Myometrial cell (primary cell): ENCODE results near the gene HCAR3. TPM values are rescaled to one million over a fixed set of nuclear protein-coding genes. Genes with fewer than 3 reads are reported as not detected.

ENCODE experiments used
- total RNA-seq: library from RNA; depleted of rRNA; stranded (reverse); fragments of >200 nt; gene quantifications from 2 replicates; pipeline ENCODE4 v1.2.3, GENCODE V29; 2015

HCAR3 gene
- total RNA-seq = not detected in 2 replicates

DNA sequence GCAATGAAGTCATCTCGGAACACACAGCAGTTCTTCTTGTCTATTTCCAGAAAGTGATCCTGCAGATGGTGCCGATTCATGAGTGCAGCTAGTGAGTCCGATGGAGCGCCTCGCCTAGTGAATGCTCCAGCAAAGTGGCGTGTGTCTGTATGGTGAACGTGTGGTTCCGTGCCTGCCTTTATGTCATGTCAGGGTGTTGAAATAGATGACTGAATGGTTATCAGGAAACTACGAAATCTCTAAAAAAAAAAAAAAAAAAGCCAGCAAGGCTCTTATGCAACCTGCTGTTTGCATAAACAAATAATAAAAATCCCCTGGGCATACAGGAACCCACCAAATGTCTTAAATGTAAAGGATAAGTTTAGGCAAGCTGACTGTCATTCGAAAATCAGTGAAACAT, at the start of gene HCAR3:
HCAR3 (minus strand) TSS at position 154 of the 400 bp plus-strand sequence; CDS start at position 80, 74 bp downstream.

DNA sequence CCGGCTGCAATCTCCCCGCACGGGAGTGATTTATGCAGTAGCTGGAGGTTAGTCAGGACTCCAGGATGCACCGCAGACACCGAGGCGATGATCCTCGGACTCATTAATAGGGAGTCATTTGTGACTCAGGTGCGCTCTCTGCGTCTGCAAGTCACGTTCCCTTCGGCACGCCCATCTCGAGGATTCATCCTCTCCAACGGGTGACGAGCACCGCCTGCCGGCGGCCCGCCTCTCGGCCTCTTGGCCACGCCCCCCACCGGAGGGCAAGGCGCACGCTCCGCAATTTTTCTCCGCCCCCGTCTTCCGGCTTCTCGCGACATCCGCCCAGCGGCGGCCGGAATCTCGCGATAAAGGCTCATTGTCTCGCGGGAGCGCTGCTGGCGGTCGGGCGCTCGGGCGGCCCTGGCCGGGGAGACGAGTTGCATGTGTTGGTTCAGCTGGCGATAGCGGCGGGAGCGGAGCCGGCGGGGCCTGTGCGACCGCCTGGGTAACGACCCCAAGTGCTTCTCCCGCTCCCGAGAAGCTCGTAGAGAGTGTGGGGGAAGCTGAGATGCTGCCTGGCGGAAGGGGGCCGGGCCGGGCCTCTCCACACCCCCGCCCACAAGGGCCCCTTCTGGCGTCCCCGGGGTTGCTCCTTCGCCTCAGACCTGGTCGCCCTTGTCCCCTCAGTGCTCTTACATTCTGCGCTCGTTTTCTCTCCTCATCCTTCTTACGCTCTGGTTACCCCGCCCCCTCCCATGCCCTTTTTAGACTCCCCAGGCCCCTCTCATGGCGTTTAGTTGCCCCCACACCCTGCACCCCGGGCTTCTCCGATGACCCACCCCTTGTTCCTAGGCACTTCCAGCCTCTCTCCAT, 36.1 kb upstream of the HCAR3 start, which contains the start of gene DENR:
DENR (plus strand) TSS at position 361 of the 855 bp plus-strand sequence. CDS start 878 bp downstream, outside the sequence.

DNA sequence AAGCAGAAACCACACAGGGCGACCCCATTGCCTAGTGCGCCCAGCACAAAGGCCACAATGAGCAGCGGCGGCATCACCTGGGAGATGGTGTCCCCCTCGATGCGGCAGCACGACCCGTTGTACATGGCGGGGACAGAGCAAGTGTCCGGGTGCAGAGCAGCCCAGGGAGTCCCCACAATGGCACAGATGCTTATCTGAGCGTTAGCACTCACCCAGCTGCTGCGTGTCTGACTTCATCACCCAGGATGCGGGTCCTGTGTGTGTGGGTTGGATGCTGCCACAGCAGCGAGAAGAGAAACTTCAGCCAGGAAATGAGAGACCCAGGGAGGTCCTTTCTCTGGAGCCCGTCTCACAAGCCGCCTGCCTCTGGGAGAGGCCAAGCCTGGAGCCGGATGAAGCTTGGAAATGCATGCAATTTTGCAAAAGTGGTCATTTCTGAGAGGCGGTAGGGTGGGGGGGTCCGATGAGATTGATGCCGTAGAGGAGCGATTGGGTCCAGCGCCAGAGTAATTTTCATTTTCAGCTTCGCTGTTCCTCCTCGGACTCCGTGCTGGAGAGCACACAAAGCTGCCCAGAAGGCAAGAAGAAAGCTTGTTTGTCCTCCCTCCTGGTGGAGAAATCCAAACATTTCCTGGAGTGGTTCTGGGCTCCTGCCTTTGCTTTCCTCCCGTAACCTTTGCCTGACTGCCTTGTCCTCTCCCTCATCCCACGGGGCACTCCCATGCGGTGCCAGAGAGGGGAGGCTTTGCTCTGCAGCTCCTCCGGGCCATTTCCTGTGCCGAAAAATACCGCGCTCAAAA, 13.8 kb upstream of the HCAR3 start, which contains the start of gene HCAR1:
HCAR1 (minus strand) TSS at position 630 of the 800 bp plus-strand sequence; CDS start at position 125, 505 bp downstream.

DNA sequence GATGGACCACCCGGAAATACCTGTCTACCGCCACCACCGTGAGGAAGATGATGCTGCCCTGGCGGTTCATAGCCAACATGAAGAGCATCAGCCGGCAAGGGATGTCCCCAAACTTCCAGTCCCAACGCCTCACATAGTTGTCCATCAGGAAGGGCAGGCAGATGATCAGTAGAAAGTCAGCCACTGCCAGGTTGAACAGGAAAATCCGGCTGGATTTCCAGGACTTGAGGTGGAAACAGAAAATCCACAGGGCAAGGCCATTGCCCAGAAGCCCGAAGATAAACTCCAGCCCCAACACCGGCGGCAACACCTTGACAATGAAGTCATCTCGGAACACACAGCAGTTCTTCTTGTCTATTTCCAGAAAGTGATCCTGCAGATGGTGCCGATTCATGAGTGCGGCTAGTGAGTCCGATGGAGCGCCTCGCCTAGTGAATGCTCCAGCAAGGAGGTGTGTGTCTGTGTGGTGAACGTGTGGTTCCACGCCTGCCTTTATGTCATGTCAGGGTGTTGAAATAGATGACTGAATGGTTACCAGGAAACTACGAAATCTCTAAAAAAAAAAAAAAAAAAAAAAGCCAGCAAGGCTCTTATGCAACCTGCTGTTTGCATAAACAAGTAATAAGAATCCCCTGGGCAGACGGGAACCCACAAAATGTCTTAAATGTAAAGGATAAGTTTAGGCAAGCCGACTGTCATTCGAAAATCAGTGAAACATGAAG, 13.6 kb downstream of the HCAR3 start, which contains the start of gene HCAR2:
HCAR2 (minus strand) TSS at position 468 of the 722 bp plus-strand sequence; CDS start at position 394, 74 bp downstream.

Other genes starting within 250 kb of the HCAR3 start
- gene ZCCHC8, start 215.9 kb downstream of the HCAR3 start, total RNA-seq = 15.9 and 16.0 TPM in 2 replicates
- 16.7 and 30.1 TPM in 2 replicates for gene RSRC2, start 189.9 kb downstream of the HCAR3 start, total RNA-seq
- gene KNTC1, start 189.6 kb downstream of the HCAR3 start, total RNA-seq = 16.7 and 33.5 TPM in 2 replicates
- gene HCAR2, start 13.5 kb downstream of the HCAR3 start, total RNA-seq = not detected in 2 replicates
- gene HCAR1, start 14.0 kb upstream of the HCAR3 start, total RNA-seq = 3.2 and 3.4 TPM in 2 replicates
- 28.8 and 42.5 TPM in 2 replicates for gene DENR, start 36.0 kb upstream of the HCAR3 start, total RNA-seq
- gene CCDC62, start 57.8 kb upstream of the HCAR3 start, total RNA-seq = under 0.01 TPM in 1 of 2 replicates, not detected in the other
- gene HIP1R, start 118.6 kb upstream of the HCAR3 start, total RNA-seq = 18.3 and 36.6 TPM in 2 replicates
- gene VPS37B, start 179.3 kb upstream of the HCAR3 start, total RNA-seq = 13.5 and 23.0 TPM in 2 replicates
- 8.3 and 8.6 TPM in 2 replicates for gene ABCB9, start 249.7 kb upstream of the HCAR3 start, total RNA-seq